Stimulated activated CD4-positive, alpha-beta T cell treated with anti-CD3 and anti-CD28 coated beads, TNF-alpha, amount 100 ng/mL, for 4 hours (primary cell): ENCODE results near the gene HSFX3.
"Not testable (repeated sequence)": the region's sequence is repeated elsewhere in the genome, so short reads cannot be mapped to it uniquely, and the experiment has no call there.

Source experiments
- DNase-seq, 3 experiments: peaks; one replicate each; pipeline ENCODE4 v3.0.0-alpha.2; 2020; ENCODE audit warnings: low read depth in 3 of 3

The HSFX3 gene, protein sequence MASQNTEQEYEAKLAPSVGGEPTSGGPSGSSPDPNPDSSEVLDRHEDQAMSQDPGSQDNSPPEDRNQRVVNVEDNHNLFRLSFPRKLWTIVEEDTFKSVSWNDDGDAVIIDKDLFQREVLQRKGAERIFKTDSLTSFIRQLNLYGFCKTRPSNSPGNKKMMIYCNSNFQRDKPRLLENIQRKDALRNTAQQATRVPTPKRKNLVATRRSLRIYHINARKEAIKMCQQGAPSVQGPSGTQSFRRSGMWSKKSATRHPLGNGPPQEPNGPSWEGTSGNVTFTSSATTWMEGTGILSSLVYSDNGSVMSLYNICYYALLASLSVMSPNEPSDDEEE

DNA sequence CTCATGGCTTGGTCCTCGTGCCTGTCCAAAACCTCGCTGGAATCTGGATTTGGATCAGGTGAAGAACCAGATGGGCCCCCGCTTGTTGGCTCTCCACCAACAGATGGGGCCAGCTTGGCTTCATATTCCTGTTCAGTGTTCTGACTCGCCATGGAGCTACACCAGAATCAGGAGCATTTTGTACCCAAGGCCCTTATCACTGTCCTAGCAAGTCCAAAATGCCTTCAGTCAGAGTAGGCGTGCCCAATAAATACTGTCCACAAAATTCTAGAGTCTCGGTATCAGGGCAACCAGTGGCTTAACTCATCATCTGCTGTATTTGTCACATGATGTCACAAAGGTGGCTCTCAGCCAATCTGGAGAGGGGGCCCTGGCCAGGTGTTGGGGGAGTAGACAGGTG lies at the start of gene HSFX3:
Gene HSFX3 (minus strand): TSS at position 224 of the 400 bp plus-strand sequence. CDS start 72 bp downstream, at position 152.
- DNase-seq, result not testable (repeated sequence)

DNA sequence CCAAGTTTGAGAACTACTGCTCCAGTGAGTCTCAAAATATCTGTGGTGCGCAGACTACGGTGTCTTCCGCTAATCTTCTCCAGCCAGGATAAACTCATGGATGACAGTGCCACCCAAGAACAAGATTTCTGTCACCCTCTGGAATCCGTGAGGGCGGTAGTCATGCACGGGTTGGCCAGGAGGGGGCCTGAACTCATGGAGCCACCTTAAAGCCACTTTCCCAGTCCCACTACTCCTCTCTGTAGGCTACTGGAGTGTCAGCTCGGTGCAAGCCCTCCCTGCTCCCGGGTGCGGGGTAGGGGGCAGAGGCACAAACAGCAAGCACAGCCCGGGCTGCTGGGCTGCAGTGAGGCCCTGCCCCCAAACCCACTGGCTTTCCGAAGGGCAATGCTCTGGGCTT lies 48.9 kb upstream of the HSFX3 start:
- DNase-seq, result not testable (repeated sequence)

DNA sequence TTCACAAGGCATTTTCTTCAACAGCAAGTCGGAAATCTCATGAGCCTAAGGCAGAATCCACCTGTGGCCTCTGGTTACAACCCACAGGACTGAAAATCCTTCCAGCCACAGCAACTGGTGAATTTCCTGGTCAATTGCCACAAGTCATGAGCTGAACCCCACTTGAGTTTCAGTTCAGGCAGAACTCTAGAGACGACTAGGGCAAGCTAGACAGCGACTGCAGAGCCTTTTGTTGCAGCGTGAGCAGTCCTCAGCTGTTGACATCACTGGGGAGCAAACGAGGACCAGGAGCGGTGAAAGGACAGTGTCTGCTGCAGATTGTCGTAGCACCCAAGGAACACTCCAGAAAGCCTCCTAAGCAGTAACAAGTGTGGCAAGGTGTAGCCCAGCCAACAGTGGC lies 46.2 kb upstream of the HSFX3 start:
- not testable (repeated sequence) for DNase-seq

DNA sequence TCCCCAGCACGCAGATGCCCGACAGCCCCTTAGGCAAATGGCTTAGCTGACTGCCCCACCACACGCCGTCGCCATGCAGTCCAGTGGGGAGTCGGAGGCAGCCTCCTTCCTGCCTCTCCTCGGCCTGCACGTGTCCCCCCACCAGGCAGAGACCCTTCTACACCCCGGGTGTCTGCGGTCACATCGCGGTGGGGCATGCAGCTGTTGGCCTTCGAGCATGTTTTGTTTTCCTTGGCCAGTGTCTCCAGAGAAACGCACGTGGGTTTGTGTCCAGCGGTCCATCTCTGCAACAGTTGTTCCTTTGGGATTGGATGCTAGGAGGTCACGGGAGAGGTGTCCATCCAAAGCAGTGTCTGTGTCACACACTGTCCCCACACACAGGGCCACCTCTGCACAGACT lies 45.5 kb upstream of the HSFX3 start, which contains the start of gene HSFX2:
Gene HSFX2 (minus strand): TSS at position 101 of the 400 bp plus-strand sequence. CDS start 614 bp downstream, outside the sequence.
- DNase-seq, result not testable (repeated sequence)

DNA sequence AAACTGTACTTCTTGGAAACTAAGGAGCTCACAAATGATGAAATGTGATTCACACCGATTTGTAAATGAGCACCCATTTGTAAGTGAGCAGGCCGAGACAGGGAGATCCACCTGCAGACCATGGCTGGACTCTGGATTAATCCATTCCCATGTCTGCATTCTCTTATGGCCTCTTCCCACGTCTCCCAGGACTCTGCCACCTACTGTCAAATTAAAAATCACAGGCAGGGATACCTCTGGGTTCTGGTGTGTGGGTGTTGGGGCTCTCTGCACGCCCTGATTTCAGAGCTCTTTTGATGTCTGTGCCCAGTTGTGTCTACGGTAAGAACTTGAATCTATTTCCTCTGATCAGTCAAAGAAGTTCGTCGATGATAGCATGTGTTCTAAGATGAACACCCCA lies 41.3 kb upstream of the HSFX3 start:
- DNase-seq, result not testable (repeated sequence)

DNA sequence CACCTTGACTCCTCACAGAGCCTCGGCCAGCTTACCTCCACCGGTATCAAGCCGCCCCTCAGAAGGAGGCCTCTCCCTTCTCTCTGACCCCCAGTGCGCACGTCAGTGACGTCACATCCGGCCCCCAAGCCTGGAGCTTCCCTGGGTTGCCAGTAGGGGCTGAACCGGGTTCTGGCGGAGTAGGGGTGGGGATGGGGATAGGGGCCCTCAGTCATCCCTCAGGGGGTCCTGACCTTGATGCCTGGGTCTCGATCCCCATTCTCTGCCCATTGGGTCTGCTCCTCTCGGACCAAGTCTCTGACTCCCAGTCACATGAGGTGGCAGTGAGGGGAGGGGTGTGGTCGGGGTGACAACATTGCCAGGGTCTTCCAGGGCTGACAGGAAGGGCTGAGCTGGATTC lies 37.6 kb upstream of the HSFX3 start, which contains the start of gene MAGEA9B:
Gene MAGEA9B (minus strand): TSS at position 101 of the 400 bp plus-strand sequence. CDS start 4,280 bp downstream, outside the sequence.
- not testable (repeated sequence) for DNase-seq

DNA sequence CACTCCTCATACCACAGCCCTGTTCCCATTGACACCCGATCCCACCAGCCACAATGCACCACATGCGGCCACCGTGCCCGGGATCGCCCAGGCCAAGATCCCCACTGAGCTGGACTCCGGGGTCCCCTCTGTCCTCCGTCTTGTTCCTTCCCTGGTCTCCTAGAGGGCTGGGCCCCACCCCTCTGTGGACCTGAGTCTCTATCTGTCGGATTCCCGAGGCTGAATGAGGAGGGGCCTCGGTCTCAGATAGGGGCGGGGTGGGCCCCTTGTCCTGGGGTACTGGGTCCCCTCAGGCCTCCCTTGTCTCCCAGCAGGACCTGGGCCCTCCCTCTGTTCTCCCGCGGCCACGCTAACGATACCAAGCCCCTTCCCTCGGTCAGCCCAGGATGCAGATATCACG lies 35.9 kb upstream of the HSFX3 start:
- DNase-seq, result not testable (repeated sequence)

DNA sequence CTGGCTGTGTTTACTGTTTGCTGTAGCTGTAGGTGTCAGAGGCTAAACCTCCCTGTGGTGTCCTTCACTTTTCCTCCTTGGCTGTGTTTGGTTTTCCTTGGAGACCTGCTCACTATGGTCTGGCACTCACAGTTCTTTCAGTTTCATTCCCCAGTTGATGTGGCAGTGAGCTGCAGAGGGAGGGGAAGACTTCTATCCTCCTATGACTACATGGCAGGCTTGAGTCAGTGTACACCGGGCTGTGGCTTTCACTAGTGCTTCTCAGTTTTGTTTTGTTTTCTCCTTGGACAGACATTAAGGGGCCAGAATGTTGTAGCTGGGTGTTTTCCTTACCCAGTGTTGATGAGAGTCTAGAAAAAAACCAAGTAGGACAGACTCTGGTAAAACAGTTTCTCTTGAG lies 23.7 kb upstream of the HSFX3 start:
- not testable (repeated sequence) for DNase-seq

DNA sequence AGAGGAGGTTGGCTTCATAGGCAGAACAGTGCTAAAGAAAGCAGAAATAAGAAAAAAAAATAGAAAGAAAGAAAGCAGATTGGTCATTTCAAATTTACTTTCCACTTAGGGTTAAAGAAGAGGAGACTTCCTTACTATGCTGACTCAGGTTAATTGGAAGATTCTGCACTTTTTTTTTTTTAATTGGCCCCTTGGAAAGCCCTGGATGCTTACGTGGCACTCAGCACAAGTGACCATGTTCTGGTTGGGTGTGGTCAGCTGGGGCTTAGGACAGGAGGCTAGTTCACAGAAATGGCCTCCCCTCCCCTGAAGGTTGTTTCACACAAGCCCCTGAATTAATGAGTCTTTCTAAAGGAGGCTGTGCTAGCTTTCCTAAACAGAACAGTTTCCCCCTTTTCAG lies 23.0 kb upstream of the HSFX3 start:
- DNase-seq, result no peak

DNA sequence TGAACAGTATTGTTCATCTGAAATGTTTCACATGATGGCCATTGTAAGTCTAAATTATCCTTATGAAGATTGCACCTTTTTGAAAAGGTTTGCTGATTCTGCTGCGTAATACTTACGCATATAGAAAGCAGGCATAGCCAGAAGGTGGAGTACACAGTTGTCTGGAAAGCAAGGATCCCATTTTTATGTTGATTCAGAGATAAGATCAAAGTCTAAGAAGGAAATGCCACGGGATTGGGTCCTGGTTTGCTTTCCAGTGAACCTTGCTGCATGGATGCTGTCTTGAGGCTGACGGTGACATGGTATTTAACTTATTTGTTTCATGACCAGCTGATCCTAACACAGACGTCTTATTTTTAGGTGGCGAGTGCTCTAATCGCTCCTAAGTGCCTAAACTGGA lies 22.0 kb upstream of the HSFX3 start:
- DNase-seq, result no peak

DNA sequence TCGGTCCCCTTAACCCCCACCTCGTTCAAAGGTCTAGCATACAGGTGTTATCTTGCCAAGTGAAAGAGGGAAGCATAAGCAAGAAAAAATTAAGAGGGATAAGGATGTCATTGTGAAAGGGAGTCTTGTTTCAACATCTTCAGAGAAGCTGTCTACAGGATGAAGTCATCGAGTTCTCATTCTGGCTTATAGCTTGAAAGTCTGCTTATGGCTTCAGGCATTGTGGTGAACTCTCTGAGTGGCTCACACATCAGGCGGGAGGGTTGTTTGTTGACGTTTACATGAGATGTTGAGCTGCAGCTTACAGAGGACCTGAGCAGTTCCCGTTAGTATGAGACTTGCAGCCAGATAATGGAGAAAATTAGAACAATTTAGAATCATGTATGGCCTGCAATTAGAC lies 20.9 kb upstream of the HSFX3 start:
- no peak for DNase-seq

DNA sequence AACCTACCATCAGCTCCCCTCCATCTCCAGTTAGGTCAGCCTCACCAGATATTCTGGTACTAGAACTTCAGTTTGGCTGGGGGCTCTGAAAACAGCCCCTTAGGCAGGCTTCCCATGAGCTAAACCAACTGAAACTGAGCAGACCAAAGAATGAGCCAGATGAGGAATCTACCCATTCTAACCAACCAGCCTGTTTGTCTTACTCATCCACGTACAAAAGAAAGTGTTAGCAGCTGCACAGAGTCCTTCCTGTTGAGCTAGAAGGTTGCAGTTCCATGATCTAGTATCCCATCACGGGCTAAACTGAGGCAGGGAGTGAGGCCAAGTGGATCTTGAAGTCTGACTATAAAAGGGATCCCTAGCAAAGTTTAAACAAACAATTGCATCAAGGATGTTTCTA lies 20.0 kb upstream of the HSFX3 start:
- DNase-seq, result no peak

DNA sequence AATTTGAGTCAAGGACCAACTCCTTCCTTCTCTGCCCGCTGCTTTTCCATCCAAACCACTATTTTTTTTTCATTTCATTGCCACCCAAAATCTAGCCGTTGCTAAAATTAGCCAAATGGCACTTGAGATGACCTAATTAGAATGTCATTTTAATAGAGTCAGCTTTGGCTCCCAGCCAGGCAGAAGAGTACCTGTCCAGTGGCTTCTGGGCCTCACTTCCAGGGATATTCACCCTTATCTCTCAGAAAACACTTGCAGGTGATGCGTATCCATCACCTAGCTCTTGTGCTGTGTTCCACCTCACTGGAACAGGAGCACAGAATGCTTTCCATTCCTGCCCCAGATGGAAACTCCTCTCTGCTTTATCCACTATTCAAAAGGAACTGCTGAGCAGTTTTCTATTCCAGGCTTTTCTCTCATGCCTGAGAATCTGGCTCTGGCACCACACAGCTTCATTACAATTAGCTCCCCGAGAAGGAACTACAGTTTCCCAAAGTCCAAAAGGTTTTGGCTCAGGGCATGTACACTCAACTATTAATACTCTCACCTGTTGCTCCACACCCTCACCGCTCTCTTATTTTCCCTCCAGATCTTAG lies 19.1 kb upstream of the HSFX3 start:
- no peak for DNase-seq

DNA sequence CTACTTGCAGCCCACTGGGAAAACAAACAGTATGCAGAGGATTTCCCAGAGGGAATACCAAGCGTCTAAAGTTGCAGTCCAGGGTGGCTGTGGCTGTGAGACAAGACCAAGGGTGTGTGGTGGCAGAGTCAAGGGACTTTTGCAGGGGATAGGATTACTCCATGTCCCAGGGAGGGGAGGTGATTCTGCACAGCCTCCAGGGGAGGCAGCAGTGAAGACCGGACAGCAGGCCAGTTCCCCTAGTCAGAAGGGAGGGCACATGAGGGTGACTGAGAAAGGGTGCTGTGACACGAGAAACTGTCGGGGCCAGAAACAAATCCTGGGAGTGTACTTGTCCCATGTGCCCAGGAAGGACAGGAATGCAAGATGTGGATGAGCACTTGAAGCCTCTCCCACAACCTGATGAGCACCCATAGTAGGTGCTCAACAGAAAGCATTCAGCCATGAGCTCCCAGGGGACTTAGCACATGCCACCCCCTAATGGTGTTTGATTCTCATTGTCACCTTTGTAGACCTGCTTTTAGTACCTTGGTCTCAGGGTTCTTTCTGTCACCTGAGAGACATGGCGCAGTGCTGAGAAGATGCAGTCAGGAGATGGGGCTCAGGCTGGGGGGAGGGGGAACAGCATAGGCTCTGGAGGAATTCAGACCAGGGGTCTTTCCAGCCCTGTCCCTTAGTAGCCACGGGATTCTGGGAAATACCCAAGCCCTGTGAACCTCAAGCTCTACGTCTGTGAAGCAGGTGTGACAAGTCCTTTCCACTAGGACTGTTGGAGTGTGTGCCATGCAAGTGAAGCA lies 18.1 kb upstream of the HSFX3 start:
- DNase-seq, result no peak

DNA sequence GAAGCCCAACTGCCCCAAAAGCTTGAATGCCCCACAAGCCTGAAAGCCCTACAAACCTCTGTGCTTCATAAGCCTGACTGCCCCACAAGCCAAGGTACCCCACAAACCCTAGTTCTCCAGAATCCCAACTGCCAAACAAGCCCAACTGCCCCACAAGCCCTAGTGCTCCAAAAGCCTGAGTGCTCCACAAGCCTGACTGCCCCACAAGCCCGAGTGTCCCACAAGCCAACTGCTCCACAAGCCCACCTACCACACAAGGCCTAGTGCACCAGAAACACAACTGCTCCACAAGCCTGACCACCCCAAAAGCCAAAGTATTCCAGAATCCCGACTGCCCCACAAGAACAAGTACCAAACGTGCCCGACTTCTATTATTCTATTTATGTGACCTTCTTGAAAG lies 13.6 kb upstream of the HSFX3 start:
- no peak for DNase-seq

DNA sequence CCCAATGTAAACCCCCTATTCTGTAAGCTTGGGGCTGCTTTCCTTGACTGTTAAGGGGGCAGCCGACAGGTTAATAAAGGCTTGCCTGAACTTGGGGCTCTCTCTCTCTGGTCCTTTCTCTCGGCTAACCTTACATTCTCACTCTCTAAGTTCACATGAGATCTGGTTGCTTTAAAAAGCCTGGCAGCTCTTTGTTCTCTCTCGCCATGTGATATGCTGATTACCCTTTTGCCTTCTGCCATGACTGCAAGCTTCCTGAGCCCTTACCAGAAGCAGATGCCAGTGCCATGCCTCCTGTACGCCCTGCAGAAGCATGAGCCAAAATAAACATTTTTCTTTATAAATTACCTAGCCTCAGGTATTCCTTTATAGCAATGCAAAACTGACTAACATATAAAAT lies 5.5 kb upstream of the HSFX3 start:
- DNase-seq, result not testable (repeated sequence)

DNA sequence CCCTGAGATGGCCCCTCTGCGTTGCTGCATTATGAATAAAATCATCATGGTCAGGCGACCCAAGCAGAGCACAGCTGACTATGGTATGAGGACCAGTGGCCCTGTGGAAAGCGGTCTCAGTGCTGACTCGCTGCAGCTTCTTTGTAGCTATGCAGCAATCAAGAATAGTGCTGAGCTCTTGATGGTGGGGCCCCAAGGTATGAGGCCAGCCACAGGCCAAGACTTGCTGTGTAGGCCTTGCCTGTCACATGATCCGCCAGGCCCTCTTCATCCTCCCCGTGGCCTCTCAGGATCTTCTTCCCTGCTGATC lies 2.2 kb upstream of the HSFX3 start:
- not testable (repeated sequence) for DNase-seq

DNA sequence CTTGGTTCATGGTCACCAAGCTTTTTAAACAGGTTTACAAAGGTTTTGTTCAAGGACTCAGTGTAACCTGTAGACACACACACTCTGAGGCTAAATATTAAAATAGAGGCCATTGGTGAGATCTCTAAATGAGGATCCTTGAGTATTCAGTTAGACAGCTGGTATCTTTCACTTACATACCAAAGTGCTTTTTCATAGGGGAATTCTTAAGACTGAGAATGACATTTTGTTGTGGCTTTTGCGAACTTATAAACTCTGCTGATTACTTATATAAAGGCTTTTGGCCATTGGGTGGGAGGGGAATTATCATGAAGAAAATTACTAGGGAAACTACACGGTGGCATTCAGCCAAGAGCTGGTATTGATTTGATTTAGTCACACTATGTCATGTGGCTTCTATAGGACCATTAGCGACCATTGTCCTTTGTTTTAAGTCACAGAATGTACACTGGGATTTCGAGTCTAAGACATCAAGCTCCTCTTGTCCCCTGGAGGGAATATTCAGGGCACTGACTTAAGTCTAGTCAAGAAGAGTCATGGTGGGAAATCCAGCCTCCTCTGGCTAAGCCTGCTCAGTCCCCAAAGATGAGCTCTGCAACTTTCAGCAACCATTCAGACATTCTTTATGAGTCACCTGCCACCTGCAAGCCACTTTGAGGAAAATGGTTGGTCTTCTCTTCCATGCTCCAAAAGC lies 1.7 kb upstream of the HSFX3 start:
- DNase-seq, result not testable (repeated sequence)

DNA sequence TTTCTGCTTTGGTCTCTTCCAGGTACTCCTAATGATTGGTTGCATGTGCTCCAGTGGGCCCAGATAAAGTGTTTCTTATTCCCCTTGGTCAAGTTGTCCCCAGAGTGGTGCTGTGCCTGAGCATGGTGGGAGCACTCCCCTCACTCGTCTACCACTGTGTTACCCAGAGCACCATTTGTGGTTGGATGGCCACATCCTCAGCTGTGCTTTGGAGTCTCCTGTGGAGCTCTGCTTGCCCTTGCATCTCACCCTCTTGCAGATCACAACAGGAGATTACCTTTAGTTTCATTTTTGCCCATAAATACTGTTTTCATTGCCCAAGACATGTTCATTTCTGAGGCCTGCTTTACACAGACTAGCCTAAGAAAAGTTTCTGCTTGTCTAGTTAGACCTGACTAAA lies 730 bp upstream of the HSFX3 start:
- DNase-seq, result not testable (repeated sequence)

DNA sequence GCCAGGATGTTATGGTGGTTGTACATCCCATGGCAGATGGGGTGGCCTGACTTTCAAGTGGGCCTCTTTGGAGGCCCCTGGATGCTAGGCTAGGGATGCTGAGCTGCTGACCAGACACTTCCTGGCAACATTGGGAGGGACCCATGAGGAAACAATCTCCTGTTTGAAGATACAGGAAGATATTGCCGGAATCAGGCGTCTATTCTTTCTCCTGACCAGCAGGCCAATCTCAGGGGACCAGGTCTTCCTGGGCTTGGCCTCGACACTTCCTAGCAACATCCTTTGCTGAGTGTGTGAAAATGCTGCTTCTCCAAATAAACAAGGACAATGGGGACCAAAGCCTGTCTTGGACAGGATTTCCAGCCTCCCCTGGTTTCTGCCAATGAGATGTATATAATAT lies 1.9 kb downstream of the HSFX3 start:
- not testable (repeated sequence) for DNase-seq

DNA sequence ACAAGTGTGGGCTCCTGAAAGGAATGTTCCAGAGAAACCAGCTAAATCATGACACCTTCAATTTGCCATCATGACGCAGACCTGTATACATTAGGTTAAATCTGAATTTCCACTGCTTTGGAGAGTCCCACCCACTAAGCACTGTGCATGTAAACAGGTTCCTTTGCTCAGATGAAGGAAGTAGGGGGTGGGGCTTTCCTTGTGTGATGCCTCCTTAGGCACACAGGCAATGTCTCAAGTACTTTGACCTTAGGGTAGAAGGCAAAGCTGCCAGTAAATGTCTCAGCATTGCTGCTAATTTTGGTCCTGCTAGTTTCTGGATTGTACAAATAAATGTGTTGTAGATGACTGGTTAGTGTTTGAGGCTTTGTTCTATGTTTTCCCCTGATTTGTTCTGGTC lies 2.8 kb downstream of the HSFX3 start:
- DNase-seq, result not testable (repeated sequence)
